Activated T-helper 1 cell treated with anti-CD3 and anti-CD28 coated beads, Interleukin-12 subunit alpha, Interleukin-12 subunit beta, Interleukin-2, Interleukin-4 antibody, amounts not matched to agents 30 ng/mL and 10 ng/mL and 1 ng/mL, durations not matched to agents 14 hours and 24 hours and 36 hours (primary cell): ENCODE data around the gene IRX1. TPM values are rescaled to one million over a fixed set of nuclear protein-coding genes. Genes with fewer than 3 reads are reported as not detected.

Experiments
- DNase-seq: peaks from one replicate; pipeline ENCODE4 v3.0.0; 2021; ENCODE audit warnings: low spot score
- H3K27ac Mint-ChIP-seq: one replicate; pipeline ENCODE4 v1.8.0; 2021; ENCODE audit warnings: mild to moderate bottlenecking, mixed read lengths
- H3K27me3 Mint-ChIP-seq: one replicate; pipeline ENCODE4 v1.8.0; 2022; ENCODE audit warnings: mild to moderate bottlenecking, moderate library complexity, mixed read lengths; ENCODE audit not compliant: insufficient read depth
- H3K36me3 Mint-ChIP-seq: one replicate; pipeline ENCODE4 v1.8.0; 2021; ENCODE audit warnings: low read depth, mixed read lengths
- H3K4me1 Mint-ChIP-seq: one replicate; pipeline ENCODE4 v1.8.0; 2021; ENCODE audit warnings: low read depth, mixed read lengths
- H3K4me3 Mint-ChIP-seq: one replicate; pipeline ENCODE4 v1.8.0; 2021; ENCODE audit warnings: mild to moderate bottlenecking, moderate library complexity, mixed read lengths
- H3K9me3 Mint-ChIP-seq: one replicate; pipeline ENCODE4 v1.8.0; 2021; ENCODE audit warnings: mixed read lengths
- intact Hi-C: fragments of 100-400 bp; cut with micrococcal nuclease; formaldehyde crosslinking; loops from one replicate; pipeline ENCODE4 v1.15.1; 2024
- total RNA-seq: library from RNA; stranded (reverse); gene quantifications from 2 replicates; pipeline ENCODE4 v1.2.3, GENCODE V29; 2022

The IRX1 gene
- total RNA-seq, 1 donor from 2014 or later: not detected

DNA sequence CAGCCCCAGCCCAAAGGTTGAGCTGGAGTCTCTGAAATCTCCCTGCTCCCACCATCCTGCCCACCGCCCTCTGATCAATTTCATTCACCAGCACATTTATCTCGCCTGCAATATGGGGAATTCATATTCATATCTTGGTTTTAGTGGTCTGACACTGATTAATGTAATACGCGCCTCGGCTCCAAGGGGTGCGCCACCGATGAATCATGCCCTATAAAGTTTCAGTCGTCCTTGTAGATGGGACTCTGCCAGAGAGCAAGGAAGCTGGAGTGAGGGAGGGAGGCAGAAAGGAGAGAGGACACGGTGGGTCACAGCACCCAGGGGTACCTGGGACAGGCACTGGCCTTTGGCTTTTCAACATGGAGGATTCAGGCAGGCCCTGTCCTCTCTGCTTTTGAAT, 8.9 kb downstream of the IRX1 start:
- DNase-seq: no peak
- Mint-ChIP-seq H3K36me3 (no peaks in the 10 kb centered on the region), H3K27ac (no peak overlapping the region), H3K4me1 (no peaks in the 10 kb centered on the region), H3K4me3 (no peak overlapping the region), H3K27me3 (peaks cover 55% of the 10 kb centered on the region), H3K9me3 (peaks cover 5% of the 10 kb centered on the region)
- intact Hi-C loops: loop anchor here (10.0 kb wide), 1 partner anchor 490 kb away; no protein-coding TSS in a partner anchor

DNA sequence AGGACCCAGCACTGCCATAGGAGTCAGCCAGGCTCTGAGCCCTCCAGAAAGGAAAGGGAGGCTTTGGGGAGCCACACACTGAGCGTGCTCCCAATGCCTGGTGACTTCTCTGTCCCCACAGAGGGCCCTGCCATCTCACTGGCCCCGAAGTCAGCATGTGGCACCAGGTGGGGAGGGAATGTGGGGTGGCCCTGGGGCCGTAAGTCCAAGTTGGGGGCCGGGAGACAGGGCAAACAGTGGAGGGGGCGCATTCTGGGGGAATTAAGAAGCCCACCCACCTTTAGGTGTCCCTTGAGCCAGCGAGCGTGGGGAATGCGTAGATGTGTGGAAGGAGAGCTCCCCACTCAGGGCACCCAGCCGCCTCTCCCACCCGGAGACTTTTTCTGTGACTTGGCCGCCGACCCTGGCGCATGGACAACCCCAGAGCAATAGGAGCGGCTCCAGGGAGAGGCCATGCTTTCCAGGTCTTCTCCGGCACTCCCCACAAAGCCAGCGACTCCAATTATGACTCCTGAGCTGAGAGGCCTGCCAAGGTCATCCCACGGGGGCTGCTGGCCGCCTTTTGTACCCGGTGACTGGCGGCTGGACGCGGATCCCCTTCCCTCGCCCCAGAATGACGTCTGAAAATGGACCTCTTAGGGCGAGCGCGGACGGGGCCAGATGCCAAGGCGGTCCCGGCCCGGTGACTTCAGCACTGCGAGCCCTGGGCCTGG, 9.8 kb downstream of the IRX1 start:
- intact Hi-C loops: loop anchor here (10.0 kb wide), 1 partner anchor 491 kb away; no protein-coding TSS in a partner anchor
- Mint-ChIP-seq H3K27me3 (peaks cover 55% of the 10 kb centered on the region), H3K27ac (no peak overlapping the region), H3K9me3 (peaks cover 5% of the 10 kb centered on the region), H3K4me3 (no peak overlapping the region), H3K4me1 (no peaks in the 10 kb centered on the region), H3K36me3 (no peaks in the 10 kb centered on the region)
- no peak for DNase-seq

DNA sequence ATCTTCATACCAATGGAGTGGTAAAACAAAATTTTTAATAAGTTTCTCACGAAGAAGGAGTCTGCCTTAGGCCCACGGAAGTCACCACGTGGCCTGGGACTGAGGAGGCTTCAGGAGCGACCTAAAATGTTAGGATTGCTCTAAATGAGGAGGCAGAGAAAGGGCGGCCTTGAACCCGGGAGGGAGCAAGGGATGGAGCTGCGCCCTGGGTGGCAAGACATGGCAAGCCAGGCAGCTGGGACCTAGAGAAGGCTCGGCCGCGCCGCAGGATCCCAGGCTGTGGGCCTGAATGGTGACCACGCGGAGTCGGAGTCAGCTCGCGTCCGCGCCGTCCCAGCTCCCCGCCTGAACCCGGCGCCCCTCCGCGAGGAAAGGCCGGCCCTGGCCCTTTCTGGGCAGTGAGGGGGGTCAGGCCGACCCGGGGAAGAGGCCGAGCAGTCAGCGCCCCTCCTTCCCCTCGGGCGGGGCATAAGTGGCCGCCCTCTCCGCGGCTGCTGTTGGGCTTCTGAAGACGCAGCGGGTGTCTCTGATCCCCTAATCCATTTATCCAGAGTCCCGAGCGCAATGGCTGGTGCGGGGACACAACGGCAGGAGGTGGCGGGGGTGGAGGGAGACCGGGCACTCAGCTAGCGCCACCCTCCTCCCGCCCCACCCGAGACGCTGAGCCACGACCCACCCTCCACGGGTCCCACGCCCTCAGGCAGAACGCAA, 10.6 kb downstream of the IRX1 start:
- DNase-seq: no peak
- Mint-ChIP-seq H3K27ac (no peak overlapping the region), H3K4me1 (no peaks in the 10 kb centered on the region), H3K4me3 (no peak overlapping the region), H3K27me3 (peaks cover 50% of the 10 kb centered on the region), H3K36me3 (no peaks in the 10 kb centered on the region), H3K9me3 (peaks cover 5% of the 10 kb centered on the region)
- intact Hi-C loops: loop anchor here (10.0 kb wide), 1 partner anchor 491 kb away; no protein-coding TSS in a partner anchor

DNA sequence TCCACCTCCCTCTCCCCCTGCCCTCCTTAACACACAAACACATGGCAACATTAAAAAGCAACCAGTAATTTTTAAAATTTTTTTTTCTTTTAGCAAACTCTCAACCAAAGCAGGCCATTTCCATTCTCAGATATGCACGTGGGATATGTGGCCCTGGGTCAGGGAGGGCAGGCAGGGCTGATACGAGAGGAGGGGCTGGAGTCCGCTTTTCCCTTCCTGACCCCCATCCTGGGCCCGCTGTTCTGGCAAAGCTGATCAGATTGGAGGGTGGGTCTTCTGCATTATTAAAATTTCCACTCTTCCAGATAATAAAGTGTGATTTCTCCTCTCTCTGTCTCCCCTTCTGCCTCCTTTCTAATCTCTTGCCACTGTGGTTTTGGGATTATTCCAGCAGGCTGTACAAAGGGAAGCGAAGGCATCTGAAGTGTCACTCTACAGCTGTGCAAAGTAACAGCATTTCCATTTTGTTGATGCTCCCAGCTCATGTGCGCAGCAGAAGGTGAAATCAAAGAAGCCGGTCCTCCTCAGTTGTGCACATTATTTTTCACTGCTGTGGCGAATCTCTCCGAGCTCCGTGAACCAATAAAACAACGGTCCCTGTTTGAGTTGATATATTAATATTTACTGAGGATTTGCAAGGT, 12.0 kb downstream of the IRX1 start:
- intact Hi-C loops: loop anchor here (10.0 kb wide), 1 partner anchor 493 kb away; no protein-coding TSS in a partner anchor
- no peak overlapping the region for H3K4me3 Mint-ChIP-seq
- no peaks in the 10 kb centered on the region for H3K36me3 Mint-ChIP-seq
- peaks cover 37% of the 10 kb centered on the region for H3K27me3 Mint-ChIP-seq
- no peak overlapping the region for H3K27ac Mint-ChIP-seq
- no peaks in the 10 kb centered on the region for H3K4me1 Mint-ChIP-seq
- H3K9me3 Mint-ChIP-seq: no peaks in the 10 kb centered on the region
- DNase-seq: no peak

DNA sequence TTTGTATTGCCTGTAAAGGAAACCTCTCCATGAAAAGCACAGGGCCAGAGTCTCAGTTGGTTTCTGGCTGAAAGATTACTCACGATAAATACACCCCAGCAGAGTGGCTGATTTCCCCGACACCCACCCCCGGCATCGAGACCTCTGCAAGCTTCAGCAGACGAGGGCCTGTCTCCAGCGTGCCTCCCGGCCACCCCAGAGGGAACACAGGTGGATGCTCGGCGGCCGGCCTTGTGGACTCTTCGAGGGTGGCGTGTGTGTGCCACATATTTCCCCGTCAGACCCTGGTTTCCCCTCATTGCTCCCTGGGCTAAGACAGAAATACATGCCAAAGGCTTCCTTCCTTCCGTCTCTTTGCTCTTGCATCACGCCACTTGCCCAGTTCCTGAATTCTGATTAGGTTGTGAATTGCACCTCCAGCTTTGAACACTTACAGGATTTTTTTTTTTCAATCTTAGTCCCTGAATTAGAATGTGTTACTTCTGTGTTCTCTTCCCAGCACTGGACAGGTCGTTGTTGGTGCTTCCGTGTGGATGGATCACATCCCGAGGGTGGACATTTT, 13.6 kb downstream of the IRX1 start:
- intact Hi-C loops: loop anchor here (10.0 kb wide), 1 partner anchor 494 kb away; no protein-coding TSS in a partner anchor
- Mint-ChIP-seq H3K27me3 (peaks cover 26% of the 10 kb centered on the region), H3K4me1 (no peaks in the 10 kb centered on the region), H3K4me3 (no peak overlapping the region), H3K9me3 (no peaks in the 10 kb centered on the region), H3K27ac (no peak overlapping the region), H3K36me3 (no peaks in the 10 kb centered on the region)
- no peak for DNase-seq

DNA sequence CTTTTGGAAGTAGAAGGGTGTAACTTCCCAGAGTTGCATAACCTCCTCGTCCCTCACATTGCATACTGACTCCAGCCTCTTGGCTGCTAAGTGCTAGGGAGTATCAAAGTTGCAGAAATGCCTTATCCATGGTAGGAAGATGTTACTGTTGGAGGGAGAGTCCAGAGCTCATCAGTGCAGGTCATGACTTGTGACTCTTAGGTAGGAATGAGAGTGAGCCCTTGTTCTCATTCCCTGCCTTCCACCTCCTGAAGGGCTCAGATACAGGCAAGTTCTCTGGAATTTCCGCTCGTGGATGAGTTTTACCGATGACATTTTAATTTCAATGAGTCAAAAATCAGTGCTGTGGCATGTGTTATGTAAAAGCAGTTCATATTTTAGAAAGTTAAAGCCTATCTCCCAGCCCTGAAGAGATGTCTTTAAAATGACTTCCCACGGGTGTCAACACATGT, 17.0 kb downstream of the IRX1 start:
- Mint-ChIP-seq H3K27ac (no peak overlapping the region), H3K36me3 (no peaks in the 10 kb centered on the region), H3K4me3 (no peak overlapping the region), H3K4me1 (no peaks in the 10 kb centered on the region), H3K27me3 (peaks cover 7% of the 10 kb centered on the region), H3K9me3 (no peaks in the 10 kb centered on the region)
- DNase-seq: no peak
- intact Hi-C loops: no loop called here

DNA sequence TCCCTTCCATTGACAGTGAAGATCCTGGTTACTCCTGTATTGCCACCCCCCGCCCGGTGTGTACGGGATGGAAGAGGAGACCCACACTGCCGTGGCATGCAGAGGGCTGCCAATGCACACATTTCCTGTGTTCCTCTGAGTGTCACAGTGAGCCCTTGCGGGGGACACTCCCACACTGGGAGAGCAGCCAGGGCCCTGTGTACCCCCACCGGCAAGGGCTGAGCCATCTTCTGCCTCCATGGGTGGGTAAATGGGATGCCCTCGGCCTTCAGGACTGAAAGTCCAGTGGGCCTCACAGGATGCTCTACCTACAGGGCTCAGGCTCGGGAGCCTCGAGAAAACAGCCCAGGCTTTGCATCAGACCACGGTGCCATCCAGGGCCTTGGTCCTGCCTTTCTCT, 18.1 kb downstream of the IRX1 start:
- Mint-ChIP-seq H3K36me3 (no peaks in the 10 kb centered on the region), H3K4me1 (no peaks in the 10 kb centered on the region), H3K9me3 (no peaks in the 10 kb centered on the region), H3K27ac (no peak overlapping the region), H3K27me3 (no peaks in the 10 kb centered on the region), H3K4me3 (no peak overlapping the region)
- DNase-seq: no peak
- intact Hi-C loops: no loop called here

DNA sequence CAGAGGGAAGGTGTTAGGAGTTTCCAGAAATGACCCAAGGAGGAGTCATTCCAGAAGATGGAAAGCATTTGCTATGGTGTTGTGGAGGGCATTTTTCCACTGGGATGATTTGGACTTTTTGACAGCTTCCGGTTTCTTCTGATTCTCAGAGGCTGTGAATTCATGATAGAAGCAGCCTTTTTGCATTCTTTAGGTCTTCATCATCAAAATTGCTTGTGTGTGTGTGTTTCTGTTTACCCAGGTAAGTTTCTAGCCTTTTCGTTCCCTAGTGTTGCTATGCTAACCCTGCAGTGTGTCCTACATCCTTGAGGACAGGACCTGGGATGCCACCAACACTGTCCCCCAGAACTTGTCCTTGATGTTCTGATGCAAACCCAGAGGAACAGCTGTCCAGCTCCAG, 19.6 kb downstream of the IRX1 start:
- no peak for DNase-seq
- no peak overlapping the region for H3K27ac Mint-ChIP-seq

DNA sequence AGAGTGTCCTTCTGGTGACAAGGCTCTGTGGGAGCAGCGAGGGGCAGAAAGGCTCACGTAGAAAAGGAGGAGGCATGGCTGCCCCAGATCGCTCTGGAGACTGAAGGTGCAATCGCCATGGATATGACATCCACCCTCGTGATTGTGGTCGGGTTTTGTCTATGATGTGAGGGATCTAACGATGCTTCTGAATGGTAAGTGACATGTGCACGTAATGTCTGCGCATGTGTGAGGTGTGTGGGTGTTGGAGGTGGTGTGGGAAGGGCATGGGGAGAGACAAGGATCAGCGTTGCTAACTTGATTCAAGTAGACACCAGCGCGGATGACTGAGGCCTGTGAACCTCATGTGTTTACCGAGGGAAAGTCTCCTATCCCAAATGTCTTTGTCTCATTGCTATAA, 20.2 kb downstream of the IRX1 start:
- intact Hi-C loops: no loop called here
- Mint-ChIP-seq H3K27ac (no peak overlapping the region), H3K4me1 (no peaks in the 10 kb centered on the region), H3K36me3 (no peaks in the 10 kb centered on the region), H3K27me3 (no peaks in the 10 kb centered on the region), H3K4me3 (no peak overlapping the region), H3K9me3 (no peaks in the 10 kb centered on the region)
- no peak for DNase-seq

More for the DNA sequence above, 19.6 kb downstream of the IRX1 start:
- intact Hi-C loops: no loop called here
- Mint-ChIP-seq H3K36me3 (no peaks in the 10 kb centered on the region), H3K9me3 (no peaks in the 10 kb centered on the region), H3K27me3 (no peaks in the 10 kb centered on the region), H3K4me3 (no peak overlapping the region), H3K4me1 (no peaks in the 10 kb centered on the region)

DNA sequence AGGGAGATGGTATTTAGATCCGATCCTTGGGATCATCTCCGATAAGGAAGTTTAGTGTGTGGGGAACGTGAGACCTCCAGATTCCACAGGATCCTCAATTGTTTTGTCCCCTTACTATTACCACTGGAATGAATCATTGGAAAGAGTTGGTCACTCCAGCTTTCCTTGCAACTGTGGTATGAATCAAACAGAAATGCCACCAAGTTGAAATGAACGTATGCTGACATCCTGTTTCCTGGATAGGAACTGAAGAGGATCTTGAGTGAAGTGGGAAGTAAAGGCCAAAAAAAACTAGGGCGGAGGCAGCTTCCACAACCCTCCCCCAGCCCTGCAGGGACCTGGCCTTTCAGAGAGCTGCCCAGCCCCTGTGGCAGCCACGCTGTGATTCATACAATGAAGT, 23.9 kb downstream of the IRX1 start:
- no peak overlapping the region for H3K27ac Mint-ChIP-seq
- H3K4me1 Mint-ChIP-seq: no peaks in the 10 kb centered on the region
- no peaks in the 10 kb centered on the region for H3K27me3 Mint-ChIP-seq
- intact Hi-C loops: no loop called here
- DNase-seq: no peak
- H3K4me3 Mint-ChIP-seq: no peak overlapping the region
- no peaks in the 10 kb centered on the region for H3K36me3 Mint-ChIP-seq
- no peaks in the 10 kb centered on the region for H3K9me3 Mint-ChIP-seq

DNA sequence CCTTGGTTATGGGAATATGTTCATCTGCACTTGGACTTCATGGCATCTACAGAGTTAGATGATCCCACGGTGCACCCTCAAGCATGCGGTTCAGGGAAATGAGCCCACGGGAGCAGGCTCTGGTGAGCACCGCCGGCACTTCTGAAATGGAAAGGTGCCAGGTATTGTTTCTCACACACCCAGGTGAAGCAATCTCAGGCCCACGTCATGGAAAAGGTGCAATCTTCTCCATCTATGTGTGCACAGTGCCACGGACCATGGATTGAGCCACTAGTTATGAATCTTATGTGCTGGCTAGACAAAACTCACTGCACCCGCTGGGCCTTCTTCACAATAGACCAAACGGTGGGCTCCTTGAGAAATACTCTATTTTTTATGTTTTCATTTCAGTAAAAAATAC, 27.3 kb downstream of the IRX1 start:
- Mint-ChIP-seq H3K36me3 (no peaks in the 10 kb centered on the region), H3K27ac (no peak overlapping the region), H3K9me3 (no peaks in the 10 kb centered on the region), H3K4me3 (no peak overlapping the region), H3K4me1 (no peaks in the 10 kb centered on the region), H3K27me3 (no peaks in the 10 kb centered on the region)
- intact Hi-C loops: no loop called here
- no peak for DNase-seq

DNA sequence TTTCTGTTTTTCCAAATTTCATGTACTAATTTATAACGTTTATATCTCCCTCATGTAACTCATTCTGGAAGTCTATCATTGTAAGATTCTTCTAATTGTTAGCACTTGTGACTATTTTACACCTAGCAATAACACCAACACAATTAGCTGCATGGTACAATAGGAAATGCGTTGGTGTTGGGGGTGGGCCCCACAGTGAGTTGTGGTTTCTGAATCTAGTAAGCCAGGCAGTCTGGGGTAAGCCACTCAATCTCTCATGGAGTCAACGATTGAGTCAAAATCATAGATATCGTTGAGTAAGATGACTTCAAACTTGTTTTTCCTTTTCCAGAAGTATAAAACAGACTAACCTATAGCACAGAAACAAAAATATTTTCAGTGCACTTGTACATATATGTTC, 30.0 kb downstream of the IRX1 start:
- H3K27me3 Mint-ChIP-seq: no peaks in the 10 kb centered on the region
- no peaks in the 10 kb centered on the region for H3K4me1 Mint-ChIP-seq
- H3K9me3 Mint-ChIP-seq: no peaks in the 10 kb centered on the region
- intact Hi-C loops: no loop called here
- H3K4me3 Mint-ChIP-seq: no peak overlapping the region
- H3K27ac Mint-ChIP-seq: no peak overlapping the region
- no peaks in the 10 kb centered on the region for H3K36me3 Mint-ChIP-seq
- DNase-seq: no peak

DNA sequence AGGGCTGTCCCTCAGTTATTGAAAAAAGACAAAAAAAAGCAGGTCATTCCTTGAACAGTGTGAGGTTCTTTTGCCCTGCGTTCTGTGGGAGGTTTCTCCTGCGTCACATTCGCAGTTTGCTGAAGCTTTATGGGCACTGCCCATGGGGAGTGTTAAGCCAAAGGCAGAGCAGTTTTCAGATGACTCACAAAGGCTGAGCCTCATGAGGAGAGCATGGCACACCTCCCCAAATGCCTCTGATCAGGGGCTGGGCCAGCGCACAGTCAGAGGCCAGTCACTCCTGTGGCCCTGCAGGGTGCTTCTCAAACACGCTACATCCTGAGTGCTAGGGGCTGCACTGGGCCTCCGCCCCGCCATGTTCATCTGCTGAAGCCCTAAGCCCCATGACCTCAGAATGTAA, 38.4 kb downstream of the IRX1 start:
- Mint-ChIP-seq H3K27ac (no peak overlapping the region), H3K36me3 (no peaks in the 10 kb centered on the region), H3K9me3 (no peaks in the 10 kb centered on the region), H3K4me1 (no peaks in the 10 kb centered on the region), H3K27me3 (no peaks in the 10 kb centered on the region), H3K4me3 (no peak overlapping the region)
- no peak for DNase-seq
- intact Hi-C loops: no loop called here
